ENCODE data around the gene FIGNL1.

The FIGNL1 gene

GRCh38 chr7:50470250-50471163 lies 20.4 kb upstream of the FIGNL1 start:
- DNase-seq (ENCODE audit: low read depth): no peak
- TF ChIP-seq CTCF (IDR thresholded peaks at IDR 0.05; ENCODE audit: low read depth, low read length) (no peak), POLR2A (IDR thresholded peaks at IDR 0.05; ENCODE audit: extremely low read depth, insufficient read length) (no peak), MAX (IDR thresholded peaks at IDR 0.05; ENCODE audit: low read depth, low read length) (no peak)

GRCh38 chr7:50469181-50469580 lies 19.0 kb upstream of the FIGNL1 start:
- no peak overlapping the region for H3K4me3 ChIP-seq (ENCODE audit: low read depth, low read length)
- TF ChIP-seq CTCF (IDR thresholded peaks at IDR 0.05; ENCODE audit: low read depth, low read length): no peak
- TF ChIP-seq MYC (IDR thresholded peaks at IDR 0.05; ENCODE audit: low read depth, low read length): no peak
- no peak for TF ChIP-seq MAX (IDR thresholded peaks at IDR 0.05; ENCODE audit: low read depth, low read length)
- no peak for TF ChIP-seq POLR2A (IDR thresholded peaks at IDR 0.05; ENCODE audit: extremely low read depth, insufficient read length)
- no peak for DNase-seq (ENCODE audit: low read depth)

More at GRCh38 chr7:50470250-50471163, 20.4 kb upstream of the FIGNL1 start:
- no peak overlapping the region for H3K4me3 ChIP-seq (ENCODE audit: low read depth, low read length)

GRCh38 chr7:50467817-50468610 lies 17.9 kb upstream of the FIGNL1 start:
- DNase-seq (ENCODE audit: low read depth): peak; percentile 83
- TF ChIP-seq MAX (IDR thresholded peaks at IDR 0.05; ENCODE audit: low read depth, low read length) (peak; percentile 99), POLR2A (IDR thresholded peaks at IDR 0.05; ENCODE audit: extremely low read depth, insufficient read length) (no peak), CTCF (IDR thresholded peaks at IDR 0.05; ENCODE audit: low read depth, low read length) (peak; percentile 87), MYC (IDR thresholded peaks at IDR 0.05; ENCODE audit: low read depth, low read length) (peak; percentile 98)
- H3K4me3 ChIP-seq (ENCODE audit: low read depth, low read length): no peak overlapping the region

GRCh38 chr7:50466815-50467585 lies 16.9 kb upstream of the FIGNL1 start:
- no peak overlapping the region for H3K4me3 ChIP-seq (ENCODE audit: low read depth, low read length)
- DNase-seq (ENCODE audit: low read depth): no peak
- TF ChIP-seq MYC (IDR thresholded peaks at IDR 0.05; ENCODE audit: low read depth, low read length) (no peak), POLR2A (IDR thresholded peaks at IDR 0.05; ENCODE audit: extremely low read depth, insufficient read length) (no peak), CTCF (IDR thresholded peaks at IDR 0.05; ENCODE audit: low read depth, low read length) (no peak), MAX (IDR thresholded peaks at IDR 0.05; ENCODE audit: low read depth, low read length) (no peak)

GRCh38 chr7:50463035-50463434 lies 12.9 kb upstream of the FIGNL1 start:
- TF ChIP-seq MYC (IDR thresholded peaks at IDR 0.05; ENCODE audit: low read depth, low read length): no peak
- TF ChIP-seq POLR2A (IDR thresholded peaks at IDR 0.05; ENCODE audit: extremely low read depth, insufficient read length): no peak
- TF ChIP-seq MAX (IDR thresholded peaks at IDR 0.05; ENCODE audit: low read depth, low read length): no peak
- TF ChIP-seq CTCF (IDR thresholded peaks at IDR 0.05; ENCODE audit: low read depth, low read length): no peak
- H3K4me3 ChIP-seq (ENCODE audit: low read depth, low read length): no peak overlapping the region
- DNase-seq (ENCODE audit: low read depth): no peak
